Nephron (organoid): Measurements from ENCODE around the gene NFAM1.
A peak's percentile ranks its signal among the peaks of the same experiment; 100 is the strongest.

ENCODE experiments used
- H3K27ac Mint-ChIP-seq, 3 experiments: 2 replicates each; pipeline ENCODE4 v1.8.0; 2020; ENCODE audit warnings: mixed read lengths in 3 of 3, mild to moderate bottlenecking in 2 of 3, moderate library complexity in 1 of 3
- H3K27me3 Mint-ChIP-seq: 2 replicates; pipeline ENCODE4 v1.8.0; 2021; ENCODE audit warnings: low read depth, mild to moderate bottlenecking, moderate library complexity, mixed read lengths
- H3K36me3 Mint-ChIP-seq: 2 replicates; pipeline ENCODE4 v1.8.0; 2020; ENCODE audit warnings: low read depth, mixed read lengths
- H3K4me1 Mint-ChIP-seq: 2 replicates; pipeline ENCODE4 v1.8.0; 2020; ENCODE audit warnings: mixed read lengths
- H3K4me3 Mint-ChIP-seq, 3 experiments: 2 replicates each; pipeline ENCODE4 v1.8.0; 2020; ENCODE audit warnings: mild to moderate bottlenecking in 3 of 3, mixed read lengths in 3 of 3, moderate library complexity in 2 of 3
- H3K9me3 Mint-ChIP-seq: 2 replicates; pipeline ENCODE4 v1.8.0; 2020; ENCODE audit warnings: mixed read lengths
- CTCF ChIP-seq, 3 experiments: fragments of 200-600 bp; sonication (generic); IDR thresholded peaks; one replicate each; pipeline ENCODE4 v1.5.0; 2021; ENCODE audit warnings: antibody characterized with exemption in 3 of 3; ENCODE audit not compliant: unreplicated experiment in 3 of 3

The NFAM1 gene

GRCh38 chr22:42347281-42347824 lies 84.8 kb downstream of the NFAM1 start:
- Mint-ChIP-seq H3K9me3 (no peaks in the 10 kb centered on the region), H3K4me1 (peaks cover 24% of the 10 kb centered on the region)

GRCh38 chr22:42346722-42347121 lies 85.5 kb downstream of the NFAM1 start:
- H3K27ac Mint-ChIP-seq: peak overlapping the region in 2 of 3 experiments; percentile 24 to 56
- H3K27me3 Mint-ChIP-seq: peaks cover 13% of the 10 kb centered on the region
- no peak for TF ChIP-seq CTCF (IDR thresholded peaks at IDR 0.05; ENCODE audit: unreplicated experiment in 3 of 3)
- H3K36me3 Mint-ChIP-seq: no peaks in the 10 kb centered on the region
- H3K4me1 Mint-ChIP-seq: peaks cover 29% of the 10 kb centered on the region
- H3K4me3 Mint-ChIP-seq: peak overlapping the region in 2 of 3 experiments; percentile 7 to 71
- H3K9me3 Mint-ChIP-seq: no peaks in the 10 kb centered on the region

More at GRCh38 chr22:42347281-42347824, 84.8 kb downstream of the NFAM1 start:
- H3K27me3 Mint-ChIP-seq: peaks cover 7% of the 10 kb centered on the region
- H3K27ac Mint-ChIP-seq: peak overlapping the region in 2 of 3 experiments; percentile 56 to 65
- no peak for TF ChIP-seq CTCF (IDR thresholded peaks at IDR 0.05; ENCODE audit: unreplicated experiment in 3 of 3)
- H3K36me3 Mint-ChIP-seq: no peaks in the 10 kb centered on the region
- peak overlapping the region in 2 of 3 experiments; percentile 36 to 55 for H3K4me3 Mint-ChIP-seq

- Mint-ChIP-seq H3K4me1 (peaks cover 35% of the 10 kb centered on the region), H3K36me3 (no peaks in the 10 kb centered on the region), H3K27me3 (peaks cover 22% of the 10 kb centered on the region), H3K9me3 (no peaks in the 10 kb centered on the region), H3K4me3 (peak overlapping the region; percentile 34 to 79 (median 36)), H3K27ac (no peak overlapping the region)
- TF ChIP-seq CTCF (IDR thresholded peaks at IDR 0.05; ENCODE audit: unreplicated experiment in 3 of 3): no peak
These were observed 86.7 kb downstream of the NFAM1 start for GRCh38 chr22:42345458-42345857.

- no peak for TF ChIP-seq CTCF (IDR thresholded peaks at IDR 0.05; ENCODE audit: unreplicated experiment in 3 of 3)
- no peaks in the 10 kb centered on the region for H3K36me3 Mint-ChIP-seq
- peaks cover 35% of the 10 kb centered on the region for H3K4me1 Mint-ChIP-seq
- no peaks in the 10 kb centered on the region for H3K9me3 Mint-ChIP-seq
- peaks cover 29% of the 10 kb centered on the region for H3K27me3 Mint-ChIP-seq
- peak overlapping the region in 2 of 3 experiments; percentile 48 to 67 for H3K27ac Mint-ChIP-seq
- H3K4me3 Mint-ChIP-seq: peak overlapping the region; percentile 68 to 80 (median 79)
These were observed 87.8 kb downstream of the NFAM1 start for GRCh38 chr22:42344361-42344905.

GRCh38 chr22:42343531-42344081 lies 88.6 kb downstream of the NFAM1 start:
- Mint-ChIP-seq H3K36me3 (no peaks in the 10 kb centered on the region), H3K27ac (no peak overlapping the region), H3K27me3 (peaks cover 37% of the 10 kb centered on the region), H3K4me1 (peaks cover 38% of the 10 kb centered on the region), H3K9me3 (no peaks in the 10 kb centered on the region), H3K4me3 (no peak overlapping the region)
- TF ChIP-seq CTCF (IDR thresholded peaks at IDR 0.05; ENCODE audit: unreplicated experiment in 3 of 3): no peak

GRCh38 chr22:42343121-42343454 lies 89.1 kb downstream of the NFAM1 start:
- peaks cover 38% of the 10 kb centered on the region for H3K27me3 Mint-ChIP-seq
- no peak for TF ChIP-seq CTCF (IDR thresholded peaks at IDR 0.05; ENCODE audit: unreplicated experiment in 3 of 3)
- no peaks in the 10 kb centered on the region for H3K9me3 Mint-ChIP-seq
- no peaks in the 10 kb centered on the region for H3K36me3 Mint-ChIP-seq
- H3K4me1 Mint-ChIP-seq: peaks cover 34% of the 10 kb centered on the region
- peak overlapping the region; percentile 80 to 89 (median 86) for H3K4me3 Mint-ChIP-seq
- peak overlapping the region; percentile 9 to 85 (median 70) for H3K27ac Mint-ChIP-seq
